GM19467 (cell line): ENCODE measurements around the gene NRXN3.

Experiments
- ATAC-seq: cut with Tn5 transposase; IDR thresholded peaks from one replicate; pipeline ENCODE4 v1.9.1; 2021; ENCODE audit warnings: mild to moderate bottlenecking, moderate library complexity; ENCODE audit not compliant: unreplicated experiment

NRXN3 gene

DNA sequence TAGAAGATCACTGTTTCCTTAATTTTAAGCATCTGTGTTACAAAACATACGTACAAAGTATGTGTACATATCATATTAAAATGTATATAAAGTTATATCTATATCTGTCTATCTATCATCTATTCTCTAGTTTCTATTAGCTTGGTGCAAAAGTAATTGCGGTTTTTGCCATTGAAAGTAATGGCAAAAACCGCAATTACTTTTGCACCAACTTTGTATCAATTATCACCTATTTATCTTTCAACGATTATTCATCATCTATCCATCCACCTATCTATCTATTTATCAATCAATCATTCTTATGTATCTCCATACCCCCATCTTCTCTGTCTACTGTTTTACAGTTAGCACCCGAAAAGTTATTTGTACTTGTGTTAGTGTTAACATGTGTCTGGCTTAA is 447.6 kb downstream of the NRXN3 start:
- no peak for ATAC-seq

DNA sequence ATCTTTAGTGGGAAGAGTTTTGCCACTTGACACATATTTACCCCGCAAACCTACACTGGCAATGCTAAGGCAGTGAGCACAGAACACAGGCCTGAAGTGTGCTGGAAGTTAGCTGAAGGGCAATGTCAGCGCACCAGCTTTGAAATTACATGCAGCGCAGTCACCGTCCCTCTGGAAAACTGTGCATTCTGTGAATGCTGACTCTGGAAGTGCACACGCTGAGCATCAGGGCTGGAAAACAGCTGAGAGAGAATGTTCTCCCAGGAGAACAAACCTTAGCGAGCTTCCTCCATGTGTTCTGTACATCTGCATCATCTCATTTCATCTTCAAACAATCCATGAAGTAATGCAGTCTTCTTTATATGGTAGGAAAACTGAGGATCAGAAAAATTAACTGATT is 448.2 kb downstream of the NRXN3 start:
- no peak for ATAC-seq

DNA sequence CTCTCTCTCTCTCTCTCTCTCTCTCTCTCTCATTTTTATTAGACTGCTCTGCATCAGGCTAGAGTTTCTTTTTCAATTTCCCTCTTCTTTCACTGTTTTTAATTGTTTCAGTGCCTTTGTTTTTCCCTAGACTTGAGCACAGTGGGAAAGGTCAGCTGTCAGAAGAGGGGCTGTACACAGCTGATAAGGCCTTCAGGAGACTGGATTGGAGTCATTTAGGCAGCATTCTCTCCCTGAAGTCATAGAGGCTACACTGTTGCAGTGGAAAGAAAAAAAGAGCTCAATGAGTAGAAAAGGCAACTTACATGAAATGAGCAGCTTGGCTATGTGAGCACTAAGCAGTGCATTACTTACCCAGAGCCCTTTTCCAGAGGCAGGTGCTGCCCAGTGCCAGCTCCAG is 456.9 kb downstream of the NRXN3 start:
- no peak for ATAC-seq

DNA sequence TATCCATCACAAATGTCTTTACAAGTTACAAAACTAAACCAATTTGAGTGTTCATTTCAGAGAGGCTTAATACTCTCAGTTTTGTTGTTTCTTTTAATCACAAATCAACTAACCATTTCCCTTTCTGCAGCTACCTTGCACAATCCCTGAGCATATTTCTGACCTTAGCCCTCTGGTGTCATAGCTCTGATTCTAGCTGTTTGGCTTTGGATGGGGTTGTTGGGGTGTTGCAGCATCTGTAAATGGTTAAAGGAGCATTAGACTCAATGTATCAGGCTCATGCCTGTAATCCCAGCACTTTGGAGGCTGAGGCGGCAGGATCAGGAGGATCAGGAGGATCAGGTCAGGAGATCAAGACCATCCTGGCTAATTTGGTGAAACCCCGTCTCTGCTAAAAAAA is 461.4 kb downstream of the NRXN3 start:
- ATAC-seq: no peak

DNA sequence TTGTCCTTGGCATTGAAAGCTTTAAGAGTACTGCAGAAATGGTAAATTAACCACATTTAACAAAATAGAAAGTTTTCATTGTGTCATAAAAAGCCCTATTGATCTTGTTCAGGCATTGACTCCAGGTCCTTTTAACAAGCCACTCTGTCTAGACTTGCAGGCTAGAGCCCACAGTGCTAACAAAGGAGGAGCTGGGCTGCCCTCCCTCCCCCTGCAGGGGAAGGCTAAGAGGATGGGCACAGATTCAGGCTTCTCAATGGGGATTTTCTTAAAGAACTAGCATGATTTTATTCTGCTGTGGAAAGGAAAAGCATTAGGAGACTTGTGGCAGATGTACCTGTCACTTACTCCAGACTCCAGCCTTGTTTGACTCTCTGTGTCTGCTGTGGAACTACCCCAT is 463.6 kb downstream of the NRXN3 start:
- no peak for ATAC-seq

DNA sequence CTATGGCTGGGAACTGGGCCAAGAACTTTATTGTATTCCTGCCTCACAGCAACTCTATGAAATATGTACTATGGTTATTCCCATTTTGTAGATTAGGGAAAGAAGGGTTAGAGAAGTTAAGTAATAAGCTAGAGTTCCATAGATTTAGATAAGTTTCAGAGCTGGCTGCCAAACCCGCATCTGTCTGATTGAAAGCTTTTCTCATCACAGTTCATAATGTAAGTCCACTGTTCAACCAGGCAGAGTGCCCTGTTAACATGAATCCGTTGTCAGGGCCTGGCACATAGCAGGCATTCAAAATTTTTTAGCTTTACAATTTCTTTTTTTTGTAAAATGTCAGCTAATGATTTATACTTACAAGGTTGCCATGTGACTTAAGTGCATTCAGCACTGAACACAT is 467.3 kb downstream of the NRXN3 start:
- no peak for ATAC-seq

DNA sequence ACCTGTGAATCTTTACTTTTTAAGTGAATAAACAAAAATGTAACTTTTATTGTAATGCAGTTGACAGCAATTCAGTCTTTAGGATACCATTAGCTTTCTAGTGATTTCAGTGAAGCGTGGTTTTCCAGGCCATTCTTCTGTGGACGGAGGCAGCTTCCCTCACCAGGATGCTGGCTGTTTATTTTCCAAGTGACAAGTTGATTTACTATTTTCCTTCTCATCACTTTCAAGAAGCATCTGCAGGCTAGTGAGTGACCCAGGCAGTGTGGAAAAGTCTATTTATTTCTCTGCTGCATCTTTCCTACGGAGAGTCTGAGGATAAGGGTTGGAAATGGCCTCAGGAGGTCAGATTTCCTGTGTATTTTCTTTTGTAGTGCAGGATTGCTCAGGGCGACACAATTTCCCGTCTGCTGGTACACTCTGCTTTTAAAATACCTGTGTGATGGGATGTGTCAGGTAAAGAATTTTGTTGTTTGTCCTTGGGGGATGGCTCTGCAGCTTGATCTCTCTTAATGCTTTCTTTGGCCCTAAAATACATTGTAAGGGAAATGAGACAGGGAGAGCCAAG is 467.8 kb downstream of the NRXN3 start:
- no peak for ATAC-seq

DNA sequence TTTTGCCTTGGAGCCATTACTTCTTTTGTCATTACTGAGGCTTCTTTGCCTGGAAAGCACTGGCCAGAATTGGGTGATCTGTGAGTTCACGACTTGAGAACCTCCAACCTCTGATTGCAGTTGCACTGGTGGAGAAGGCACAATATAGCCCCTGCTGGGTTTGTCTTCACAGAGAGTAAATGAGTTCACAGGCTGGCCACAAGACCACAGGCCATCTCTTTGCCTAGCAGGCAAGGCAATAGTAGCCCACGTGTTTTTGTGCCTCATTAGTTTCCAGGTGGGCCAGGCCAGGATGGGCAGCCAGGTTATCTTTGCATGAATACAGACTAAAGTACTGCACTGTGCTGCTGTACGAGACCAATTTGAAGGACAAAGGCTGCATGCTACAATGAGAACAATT is 468.8 kb downstream of the NRXN3 start:
- no peak for ATAC-seq

DNA sequence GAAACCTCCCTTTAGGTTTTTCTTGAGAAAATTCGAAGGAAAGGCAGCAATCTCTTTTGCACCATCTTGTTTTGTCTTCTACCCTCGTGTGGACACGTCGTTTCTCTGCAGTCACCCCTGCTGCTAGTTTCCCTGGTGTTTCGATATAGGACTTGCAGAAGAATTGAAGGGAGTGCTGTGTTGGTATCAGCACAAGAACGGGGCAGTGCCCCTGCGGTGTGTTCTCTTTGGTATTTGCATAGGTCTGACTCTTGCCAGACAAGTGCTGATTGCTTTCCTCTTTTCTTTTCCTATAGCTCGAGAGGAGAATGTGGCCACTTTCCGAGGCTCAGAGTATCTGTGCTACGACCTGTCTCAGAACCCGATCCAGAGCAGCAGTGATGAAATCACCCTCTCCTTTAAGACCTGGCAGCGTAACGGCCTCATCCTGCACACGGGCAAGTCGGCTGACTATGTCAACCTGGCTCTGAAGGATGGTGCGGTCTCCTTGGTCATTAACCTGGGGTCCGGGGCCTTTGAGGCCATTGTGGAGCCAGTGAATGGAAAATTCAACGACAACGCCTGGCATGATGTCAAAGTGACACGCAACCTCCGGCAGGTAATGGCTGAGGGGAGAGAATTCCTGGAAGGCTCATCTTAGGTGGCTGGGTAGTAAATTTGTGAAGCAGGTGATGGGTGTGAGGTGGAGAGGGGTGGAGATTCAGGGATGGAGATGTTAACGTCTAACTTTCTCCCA is 474.8 kb downstream of the NRXN3 start:
- no peak for ATAC-seq

DNA sequence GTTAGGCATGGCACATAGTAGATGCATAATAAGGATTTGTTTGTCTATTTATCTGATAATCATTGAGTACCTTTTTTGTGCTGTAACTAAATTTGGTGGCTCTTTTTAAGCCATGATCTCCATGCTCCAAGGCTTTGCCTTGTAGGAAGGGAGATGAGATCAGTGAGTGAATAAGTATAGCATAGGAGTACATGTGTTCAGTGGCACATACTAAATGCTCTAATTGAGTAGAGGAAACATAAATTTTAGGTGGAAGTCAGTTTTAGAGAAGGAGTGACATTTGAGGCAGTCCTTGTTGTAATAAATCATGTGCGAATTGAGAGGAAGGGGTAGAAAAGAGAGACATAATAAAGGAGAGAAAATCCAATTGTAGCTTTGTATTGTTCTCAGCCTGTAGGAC is 482.6 kb downstream of the NRXN3 start:
- no peak for ATAC-seq

DNA sequence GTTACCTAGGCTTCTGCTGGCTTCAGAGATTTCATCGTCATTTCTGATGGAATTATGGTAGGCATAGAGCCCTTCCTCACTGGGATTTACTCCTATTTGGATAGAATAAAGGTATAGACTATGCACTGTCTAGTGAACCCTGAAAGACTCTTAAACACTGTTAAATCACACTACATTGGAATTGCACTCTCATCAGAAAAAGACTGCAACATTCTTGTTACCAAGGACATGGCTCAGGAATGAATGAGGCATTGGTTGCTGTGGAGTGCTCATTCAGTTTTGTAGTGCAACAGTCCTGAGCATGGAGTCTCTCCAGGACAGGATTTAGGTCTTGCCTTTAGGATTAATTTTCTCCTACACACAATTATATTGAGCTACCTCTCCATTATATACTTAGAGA is 483.0 kb downstream of the NRXN3 start:
- no peak for ATAC-seq

DNA sequence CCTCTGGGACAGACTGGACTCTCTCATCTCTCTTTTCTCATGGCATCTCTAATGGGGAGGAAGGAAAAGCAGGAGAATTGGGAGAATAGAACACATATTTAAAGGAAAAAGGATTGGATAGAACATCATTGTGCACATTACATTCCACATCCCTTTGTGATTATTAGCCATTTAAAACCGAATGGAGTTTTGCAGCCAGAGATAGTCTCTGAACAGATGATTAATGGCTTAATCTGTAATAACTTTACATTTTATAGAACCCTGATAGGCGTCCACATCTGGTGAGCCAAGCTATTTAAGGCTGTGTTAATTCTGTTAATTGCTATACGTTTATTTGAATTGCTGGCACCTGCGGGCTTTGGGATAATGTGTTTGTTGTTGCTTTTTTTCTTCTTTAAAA is 487.3 kb downstream of the NRXN3 start:
- no peak for ATAC-seq

DNA sequence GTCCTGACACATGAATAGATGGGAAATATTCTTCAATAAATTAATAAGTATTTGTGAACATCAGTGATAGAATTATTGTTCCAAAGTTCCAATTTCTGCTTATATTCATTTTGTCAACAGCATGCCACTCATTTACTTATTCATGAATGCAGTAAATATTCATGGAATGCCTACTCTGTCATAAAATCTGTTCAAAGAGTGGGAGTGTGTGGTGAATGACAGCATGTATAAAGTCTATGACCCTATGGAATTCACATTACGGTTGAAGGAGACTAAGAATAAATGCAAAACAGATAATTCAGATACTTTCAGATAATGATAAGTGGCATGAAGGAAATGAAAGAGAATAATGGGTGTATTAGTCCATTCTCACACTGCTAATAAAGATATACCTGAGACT is 494.7 kb downstream of the NRXN3 start:
- ATAC-seq: no peak

DNA sequence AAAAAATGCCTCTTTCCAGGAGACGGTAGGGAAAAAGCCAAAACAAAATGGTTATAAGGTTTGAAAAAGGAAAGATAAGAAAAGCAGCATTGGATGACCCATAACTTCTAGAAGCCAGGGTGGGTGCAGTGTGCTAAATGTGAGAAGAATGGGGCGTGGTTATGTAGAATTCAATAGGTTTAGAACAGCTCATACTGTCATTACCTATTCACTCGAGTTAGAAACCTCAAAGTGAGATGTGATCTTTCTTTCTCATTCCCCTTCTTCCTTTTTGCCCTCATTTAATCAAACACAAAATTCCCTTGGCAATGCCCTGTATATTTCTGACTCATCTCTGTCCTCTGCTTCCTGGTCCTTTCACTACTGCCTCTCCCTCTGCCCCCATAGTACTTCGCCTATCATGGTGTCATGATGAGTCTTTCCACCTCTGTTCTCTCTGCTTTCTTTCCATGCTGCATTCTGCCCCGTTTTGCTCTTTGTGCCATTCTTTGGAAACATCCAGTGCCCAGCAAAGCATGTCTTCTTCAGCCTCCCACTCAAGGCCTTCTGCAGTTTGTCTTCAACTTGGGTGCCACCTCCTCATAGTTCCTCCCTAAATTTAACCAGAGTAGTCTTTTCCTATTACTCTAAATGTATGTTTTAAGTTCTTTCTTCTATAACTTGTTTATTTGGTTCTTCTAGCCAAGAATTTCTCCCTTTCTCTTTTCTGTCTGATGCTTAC is 496.3 kb downstream of the NRXN3 start:
- no peak for ATAC-seq

DNA sequence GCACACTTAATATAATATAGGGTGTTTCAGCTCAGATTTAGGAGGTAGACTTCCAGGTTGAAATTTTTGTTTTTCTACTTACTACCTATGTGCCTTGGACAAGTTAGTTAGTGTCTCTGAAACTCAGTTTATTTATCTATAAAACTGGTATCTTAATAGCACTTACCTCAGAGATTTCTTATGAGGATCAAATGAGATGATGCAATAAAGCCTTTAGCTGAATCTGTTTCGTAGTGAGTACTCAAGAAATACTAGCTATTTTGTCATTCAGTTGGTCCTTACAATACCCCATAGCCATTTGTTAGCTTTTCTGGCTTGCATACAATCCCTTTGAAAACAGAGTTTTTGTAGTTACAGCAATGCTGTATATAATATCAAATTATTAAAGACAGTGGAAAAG is 497.0 kb downstream of the NRXN3 start:
- no peak for ATAC-seq

DNA sequence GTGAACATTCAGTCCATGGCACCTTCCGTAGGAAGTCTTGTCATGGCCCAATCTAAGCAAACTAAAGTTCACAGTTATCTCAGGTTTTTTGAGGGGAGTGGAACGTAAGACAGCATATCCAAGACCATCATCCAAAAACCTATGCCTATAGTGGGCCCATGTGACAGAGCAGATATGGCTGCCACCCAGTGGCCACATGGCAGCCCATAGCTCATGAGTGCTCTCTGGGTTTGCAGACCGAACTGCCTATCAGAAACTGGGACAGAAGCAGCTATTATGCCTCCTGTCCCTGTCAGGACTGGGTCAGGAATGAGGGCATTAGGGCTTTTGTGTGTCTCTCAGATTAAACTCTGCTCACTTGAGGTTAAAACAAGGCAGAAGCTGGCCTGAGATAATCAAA is 503.7 kb downstream of the NRXN3 start:
- no peak for ATAC-seq

DNA sequence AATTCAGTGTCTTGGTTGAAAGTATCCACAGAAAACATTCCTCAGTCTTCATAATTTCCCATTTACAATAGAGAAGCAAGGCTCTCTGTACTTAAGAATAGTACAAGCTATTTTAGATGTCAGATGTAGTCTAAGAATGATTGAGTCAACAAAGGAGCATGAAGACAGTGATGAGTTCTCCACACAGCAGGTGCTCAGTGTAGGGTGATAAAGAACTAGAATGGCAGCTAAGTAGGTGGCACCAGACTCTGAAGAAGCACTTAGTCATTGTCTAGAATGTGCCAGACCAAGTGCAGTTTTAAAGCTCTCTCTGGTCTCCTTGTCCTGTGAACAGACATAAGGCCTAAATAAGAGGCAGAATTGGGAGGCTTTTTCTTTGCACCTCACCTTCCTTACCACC is 504.6 kb downstream of the NRXN3 start:
- no peak for ATAC-seq

DNA sequence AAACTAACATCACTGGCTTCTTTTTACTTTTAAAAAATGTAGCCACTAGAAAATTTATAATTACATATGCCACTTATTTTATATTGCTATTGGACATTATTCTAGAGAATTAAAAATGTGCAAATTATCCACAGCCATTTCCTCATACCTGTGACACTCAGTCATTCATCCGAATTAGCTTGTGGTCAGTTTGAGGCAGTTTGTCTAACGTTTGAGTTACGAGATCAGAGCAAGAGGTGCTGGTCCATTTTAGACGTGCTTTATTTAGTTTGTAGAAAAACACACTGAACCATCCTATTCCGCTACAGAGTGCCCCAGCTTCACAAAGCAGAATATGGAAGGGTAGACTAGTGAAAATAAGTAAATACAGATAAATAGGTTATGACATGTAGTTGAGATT is 513.0 kb downstream of the NRXN3 start:
- ATAC-seq: no peak

DNA sequence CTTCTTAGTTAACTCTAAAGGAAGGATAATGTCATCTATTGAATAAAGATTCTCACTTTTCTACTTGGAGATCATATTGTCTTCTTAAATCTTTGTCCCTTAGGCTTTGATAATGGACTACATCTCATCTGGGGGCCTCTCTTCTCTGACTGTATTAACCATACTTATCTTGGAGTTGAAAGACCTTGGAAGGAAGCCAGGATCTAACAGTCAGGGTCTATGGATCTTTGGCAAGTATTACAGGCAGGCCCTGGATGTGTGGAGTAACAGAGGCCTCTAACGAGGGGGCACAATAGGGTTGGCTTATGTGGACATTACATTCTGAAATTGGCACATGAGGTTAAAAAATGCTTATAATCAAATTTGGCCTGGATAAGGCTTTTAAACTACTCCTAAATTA is 513.8 kb downstream of the NRXN3 start:
- no peak for ATAC-seq

DNA sequence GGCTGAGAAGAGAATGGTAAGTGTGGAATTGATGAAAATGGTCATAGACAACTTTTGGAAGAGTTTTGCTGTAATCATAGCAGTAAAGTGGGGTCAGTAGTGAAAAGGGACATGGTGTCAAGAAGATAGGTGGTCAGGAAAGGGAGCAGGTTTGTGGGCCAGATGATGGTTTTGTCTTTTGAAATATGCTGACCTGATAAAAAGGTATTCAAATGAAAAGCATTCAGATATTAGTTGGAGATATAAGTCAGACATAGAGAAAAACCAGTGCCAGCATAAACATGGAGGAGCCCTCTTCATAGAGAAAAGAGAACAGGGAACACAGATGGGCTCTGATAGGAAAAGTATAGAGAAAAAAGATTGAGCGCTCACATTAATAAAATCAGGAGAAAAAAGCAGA is 518.3 kb downstream of the NRXN3 start:
- ATAC-seq: no peak

DNA sequence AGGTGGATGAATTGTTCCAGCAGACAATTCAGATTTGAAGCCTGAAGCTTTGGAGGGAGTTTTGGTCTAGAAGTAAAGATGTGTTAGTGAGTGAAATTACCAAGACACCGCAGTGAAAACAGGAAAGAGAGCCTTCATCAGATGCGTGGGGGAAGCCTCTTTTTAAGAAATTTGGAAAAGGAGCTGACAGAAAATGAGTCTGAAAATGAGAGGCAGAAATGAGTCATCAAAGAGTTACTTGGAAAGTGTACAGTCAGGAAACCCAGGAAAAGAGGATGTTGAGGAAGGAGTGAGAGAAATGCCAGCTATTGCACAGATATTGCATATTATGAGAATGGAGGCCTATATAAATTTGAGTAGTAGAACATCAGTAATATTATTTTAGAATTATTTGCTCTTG is 520.7 kb downstream of the NRXN3 start:
- no peak for ATAC-seq

DNA sequence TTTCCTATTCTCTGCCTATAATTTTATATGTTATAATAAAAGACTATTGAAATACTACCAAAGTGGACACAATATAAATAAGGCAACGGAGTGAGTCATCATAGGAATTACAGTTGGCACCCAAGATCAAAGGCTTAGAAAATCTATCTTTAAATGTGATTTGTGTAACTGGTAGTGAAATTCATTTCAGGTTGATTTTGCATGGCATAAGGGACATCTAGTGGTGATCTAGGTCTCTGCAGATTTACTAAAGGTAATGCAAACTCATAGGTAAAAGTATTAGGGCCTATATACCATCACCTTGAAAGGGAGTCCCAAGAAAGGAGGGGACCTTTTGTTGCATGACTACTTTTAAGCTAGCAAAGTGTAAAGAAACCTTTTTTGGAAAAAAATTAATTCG is 527.2 kb downstream of the NRXN3 start:
- no peak for ATAC-seq
